IPS-20b (cell line): ENCODE data around the gene LTK.

Experiments
- H3K27ac ChIP-seq: one replicate; pipeline ENCODE4 v1.5.1; 2013; ENCODE audit warnings: low read length
- H3K27me3 ChIP-seq: 2 replicates; pipeline ENCODE4 v1.6.1; 2013; ENCODE audit warnings: mild to moderate bottlenecking, low read length, inconsistent platforms; ENCODE audit not compliant: insufficient read depth
- H3K36me3 ChIP-seq: 2 replicates; pipeline ENCODE4 v1.6.1; 2013; ENCODE audit warnings: low read depth, mild to moderate bottlenecking, inconsistent platforms, low read length, moderate library complexity; ENCODE audit not compliant: insufficient read depth
- H3K4me1 ChIP-seq: 2 replicates; pipeline ENCODE4 v1.6.1; 2013; ENCODE audit warnings: mild to moderate bottlenecking, control low read depth, inconsistent platforms, low read length, moderate library complexity; ENCODE audit not compliant: insufficient read depth
- H3K4me3 ChIP-seq: 2 replicates; pipeline ENCODE4 v1.5.1; 2013; ENCODE audit warnings: mild to moderate bottlenecking, low read length, inconsistent platforms
- H3K9ac ChIP-seq: 2 replicates; pipeline ENCODE4 v1.6.1; 2013; ENCODE audit warnings: low read depth, mild to moderate bottlenecking, inconsistent platforms, low read length, moderate library complexity
- H3K9me3 ChIP-seq: 2 replicates; pipeline ENCODE4 v1.6.1; 2013; ENCODE audit warnings: mild to moderate bottlenecking, low read depth, low read length, inconsistent platforms; ENCODE audit not compliant: insufficient read depth

LTK gene

GRCh38 chr15:41513506-41514227 lies at the start of gene LTK:
Gene LTK, minus strand, starts transcription at chr15:41513827. Its CDS starts 118 bp downstream, at chr15:41513709.
- Histone ChIP-seq H3K4me3 (peak within 1 kb of the TSS; percentile 61; the same call in 1 of the 2 replicates), H3K36me3 (peaks cover 15% of the 10 kb centered on the region), H3K27ac (no peak within 1 kb of the TSS), H3K4me1 (no peaks in the 10 kb centered on the region), H3K9ac (no peak within 1 kb of the TSS), H3K27me3 (peaks cover 61% of the 10 kb centered on the region), H3K9me3 (no peaks in the 10 kb centered on the region)

DNA sequence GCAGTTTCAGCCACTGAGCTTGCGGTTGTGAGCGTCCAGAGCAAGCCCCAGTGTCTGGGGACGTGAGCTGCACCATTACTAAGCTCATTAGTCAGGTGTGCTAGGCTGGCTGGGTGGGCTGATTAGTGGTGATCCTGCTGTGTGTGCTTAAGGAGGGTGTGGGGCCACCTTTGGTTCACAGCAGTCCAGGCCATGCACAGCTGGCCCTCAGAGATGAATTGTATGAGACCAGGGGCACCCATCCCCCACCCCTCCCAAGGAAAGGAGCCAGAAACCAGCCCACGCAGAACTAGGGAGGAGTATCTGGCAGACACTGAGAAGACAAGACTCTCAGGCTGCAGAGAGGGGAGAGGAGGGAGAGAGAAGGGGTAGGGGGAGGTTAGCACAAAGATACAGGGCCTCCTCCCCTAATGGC lies 49.2 kb upstream of the LTK start:
- Histone ChIP-seq H3K4me3 (peak overlapping the region; percentile 11; the same call in 1 of the 2 replicates), H3K36me3 (peaks cover 41% of the 10 kb centered on the region), H3K27ac (peak overlapping the region; percentile 44), H3K9me3 (no peaks in the 10 kb centered on the region), H3K4me1 (peaks cover 72% of the 10 kb centered on the region), H3K9ac (peak overlapping the region; percentile 52; the same call in 1 of the 2 replicates), H3K27me3 (peaks cover 8% of the 10 kb centered on the region; the same call in 1 of the 2 replicates)

- H3K36me3 ChIP-seq, result peaks cover 41% of the 10 kb centered on the region
- peaks cover 68% of the 10 kb centered on the region for H3K4me1 ChIP-seq
- H3K27ac ChIP-seq, result peak overlapping the region; percentile 44
- H3K4me3 ChIP-seq, result peak overlapping the region; percentile 11; the same call in 1 of the 2 replicates
- peaks cover 8% of the 10 kb centered on the region; the same call in 1 of the 2 replicates for H3K27me3 ChIP-seq
- H3K9ac ChIP-seq, result peak overlapping the region; percentile 52; the same call in 1 of the 2 replicates
- no peaks in the 10 kb centered on the region for H3K9me3 ChIP-seq
These were observed 48.6 kb upstream of the LTK start for GRCh38 chr15:41562244-41562643.

- Histone ChIP-seq H3K4me3 (peak overlapping the region; percentile 25; the same call in 1 of the 2 replicates), H3K9ac (peak overlapping the region; percentile 52; the same call in 1 of the 2 replicates), H3K36me3 (peaks cover 37% of the 10 kb centered on the region), H3K27me3 (peaks cover 8% of the 10 kb centered on the region; the same call in 1 of the 2 replicates), H3K4me1 (peaks cover 64% of the 10 kb centered on the region), H3K27ac (peak overlapping the region; percentile 24), H3K9me3 (no peaks in the 10 kb centered on the region)
These were observed 48.1 kb upstream of the LTK start for GRCh38 chr15:41561777-41562145.

- H3K9ac ChIP-seq, result peak overlapping the region; percentile 52; the same call in 1 of the 2 replicates
- H3K27me3 ChIP-seq, result peaks cover 8% of the 10 kb centered on the region; the same call in 1 of the 2 replicates
- H3K27ac ChIP-seq, result peak overlapping the region; percentile 24
- H3K9me3 ChIP-seq, result no peaks in the 10 kb centered on the region
- H3K36me3 ChIP-seq, result peaks cover 32% of the 10 kb centered on the region
- peaks cover 58% of the 10 kb centered on the region for H3K4me1 ChIP-seq
- 0 out of 2 replicates have a peak overlapping the region, but pooled peaks have one; percentile 25 for H3K4me3 ChIP-seq
These were observed 47.6 kb upstream of the LTK start for GRCh38 chr15:41561104-41561776.

- peak overlapping the region; percentile 91; the same call in 1 of the 2 replicates for H3K4me3 ChIP-seq
- H3K9me3 ChIP-seq, result no peaks in the 10 kb centered on the region
- peaks cover 25% of the 10 kb centered on the region for H3K36me3 ChIP-seq
- peaks cover 8% of the 10 kb centered on the region; the same call in 1 of the 2 replicates for H3K27me3 ChIP-seq
- peaks cover 55% of the 10 kb centered on the region for H3K4me1 ChIP-seq
- H3K9ac ChIP-seq, result peak overlapping the region; percentile 87; the same call in 1 of the 2 replicates
- no peak overlapping the region for H3K27ac ChIP-seq
These were observed 46.9 kb upstream of the LTK start for GRCh38 chr15:41560572-41560874.

DNA sequence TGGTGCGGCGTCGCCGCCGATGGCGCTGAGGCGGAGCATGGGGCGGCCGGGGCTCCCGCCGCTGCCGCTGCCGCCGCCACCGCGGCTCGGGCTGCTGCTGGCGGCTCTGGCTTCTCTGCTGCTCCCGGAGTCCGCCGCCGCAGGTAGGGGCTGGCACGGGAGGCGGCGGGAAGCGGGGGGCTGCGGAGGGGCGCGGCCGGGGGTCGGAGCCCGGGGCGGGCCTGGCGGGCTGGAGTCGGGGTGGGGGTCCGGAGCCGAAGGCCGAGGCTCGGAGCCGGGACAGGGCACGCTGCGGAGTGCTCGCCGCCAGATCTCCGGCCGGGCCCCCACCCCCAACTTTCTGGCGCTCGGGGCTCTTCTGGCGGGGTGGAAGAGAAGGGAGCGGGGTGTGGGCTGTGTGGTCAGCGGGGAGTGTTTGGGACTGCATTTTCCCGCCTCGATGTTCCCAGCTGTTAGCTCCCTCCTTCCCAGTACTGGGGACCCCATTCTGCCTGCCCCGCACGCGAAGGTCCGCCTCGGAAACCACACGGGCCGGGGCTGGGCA lies 45.7 kb upstream of the LTK start:
- peaks cover 17% of the 10 kb centered on the region for H3K36me3 ChIP-seq
- H3K9ac ChIP-seq, result peak overlapping the region; percentile 87; the same call in 1 of the 2 replicates
- H3K27me3 ChIP-seq, result peaks cover 8% of the 10 kb centered on the region; the same call in 1 of the 2 replicates
- H3K4me3 ChIP-seq, result peak overlapping the region; percentile 91
- no peak overlapping the region for H3K27ac ChIP-seq
- H3K9me3 ChIP-seq, result no peaks in the 10 kb centered on the region
- peaks cover 46% of the 10 kb centered on the region for H3K4me1 ChIP-seq

- Histone ChIP-seq H3K4me1 (peaks cover 39% of the 10 kb centered on the region), H3K27ac (peak within 1 kb of the TSS; percentile 40), H3K9me3 (no peaks in the 10 kb centered on the region), H3K9ac (peak within 1 kb of the TSS; percentile 87; the same call in 1 of the 2 replicates), H3K4me3 (peak within 1 kb of the TSS; percentile 91), H3K36me3 (peaks cover 17% of the 10 kb centered on the region), H3K27me3 (peaks cover 8% of the 10 kb centered on the region; the same call in 1 of the 2 replicates)
These were observed 45.0 kb upstream of the LTK start, which contains the start of gene TYRO3 for GRCh38 chr15:41558400-41559238. Gene TYRO3, plus strand, starts transcription at chr15:41559212. Its CDS starts 46 bp downstream, at chr15:41559258.

DNA sequence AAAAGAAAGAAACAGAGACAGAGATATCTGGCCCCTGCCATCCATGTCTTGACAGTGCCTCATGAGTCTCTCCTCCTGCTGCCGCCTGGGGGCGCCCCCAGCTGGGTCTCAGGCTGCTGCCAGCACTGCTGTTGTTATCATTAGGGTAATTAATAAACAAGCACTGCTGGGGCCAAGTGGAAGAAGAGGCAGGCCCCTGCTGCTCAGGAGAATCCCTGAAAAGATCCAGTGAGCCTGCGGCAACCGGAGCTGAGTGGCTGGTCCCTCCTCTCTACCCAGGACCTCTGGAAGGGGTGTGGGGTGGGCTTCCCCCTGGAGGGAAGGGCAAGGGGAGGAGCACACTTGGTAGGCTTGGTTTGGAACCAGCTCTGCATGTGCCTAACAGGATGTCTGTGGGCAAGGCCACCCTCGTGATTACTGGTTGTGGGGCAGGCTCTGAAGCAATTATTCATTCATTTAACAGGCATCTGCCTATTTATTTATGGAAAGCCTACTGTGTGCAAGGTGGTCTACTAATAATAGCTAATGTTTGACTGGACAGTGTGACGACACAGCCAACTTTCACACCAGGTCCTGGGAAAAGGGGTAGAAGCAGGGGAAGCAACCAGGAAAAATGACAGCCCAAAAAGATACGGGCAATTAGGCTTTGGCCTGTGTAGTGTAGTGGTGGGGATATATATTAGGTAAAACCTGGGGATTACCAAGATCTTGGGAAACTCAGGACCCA lies 44.2 kb upstream of the LTK start:
- Histone ChIP-seq H3K9ac (peak overlapping the region; percentile 69; the same call in 1 of the 2 replicates), H3K27ac (peak overlapping the region; percentile 40), H3K27me3 (peaks cover 8% of the 10 kb centered on the region; the same call in 1 of the 2 replicates), H3K9me3 (no peaks in the 10 kb centered on the region), H3K4me3 (peak overlapping the region; percentile 91), H3K4me1 (peaks cover 31% of the 10 kb centered on the region), H3K36me3 (peaks cover 13% of the 10 kb centered on the region)

GRCh38 chr15:41556677-41557076 lies 43.0 kb upstream of the LTK start:
- H3K4me3 ChIP-seq, result no peak overlapping the region
- no peak overlapping the region for H3K9ac ChIP-seq
- no peak overlapping the region for H3K27ac ChIP-seq
- peaks cover 20% of the 10 kb centered on the region; the same call in 1 of the 2 replicates for H3K4me1 ChIP-seq
- H3K9me3 ChIP-seq, result no peaks in the 10 kb centered on the region
- peaks cover 4% of the 10 kb centered on the region for H3K36me3 ChIP-seq
- H3K27me3 ChIP-seq, result peaks cover 8% of the 10 kb centered on the region; the same call in 1 of the 2 replicates
